Fibroblast of skin of abdomen (primary cell): ENCODE data around the gene LTBP1.
A peak's percentile ranks its signal among the peaks of the same experiment; 100 is the strongest.
"Not testable (repeated sequence)": the region's sequence is repeated elsewhere in the genome, so short reads cannot be mapped to it uniquely, and the experiment has no call there.

Experiments used
- DNase-seq: peaks from one replicate; pipeline ENCODE4 v3.0.0-alpha.2; 2013

The LTBP1 gene

GRCh38 chr2:32965523-32966171, 18.9 kb downstream of the LTBP1 start:
- no peak for DNase-seq

DNA sequence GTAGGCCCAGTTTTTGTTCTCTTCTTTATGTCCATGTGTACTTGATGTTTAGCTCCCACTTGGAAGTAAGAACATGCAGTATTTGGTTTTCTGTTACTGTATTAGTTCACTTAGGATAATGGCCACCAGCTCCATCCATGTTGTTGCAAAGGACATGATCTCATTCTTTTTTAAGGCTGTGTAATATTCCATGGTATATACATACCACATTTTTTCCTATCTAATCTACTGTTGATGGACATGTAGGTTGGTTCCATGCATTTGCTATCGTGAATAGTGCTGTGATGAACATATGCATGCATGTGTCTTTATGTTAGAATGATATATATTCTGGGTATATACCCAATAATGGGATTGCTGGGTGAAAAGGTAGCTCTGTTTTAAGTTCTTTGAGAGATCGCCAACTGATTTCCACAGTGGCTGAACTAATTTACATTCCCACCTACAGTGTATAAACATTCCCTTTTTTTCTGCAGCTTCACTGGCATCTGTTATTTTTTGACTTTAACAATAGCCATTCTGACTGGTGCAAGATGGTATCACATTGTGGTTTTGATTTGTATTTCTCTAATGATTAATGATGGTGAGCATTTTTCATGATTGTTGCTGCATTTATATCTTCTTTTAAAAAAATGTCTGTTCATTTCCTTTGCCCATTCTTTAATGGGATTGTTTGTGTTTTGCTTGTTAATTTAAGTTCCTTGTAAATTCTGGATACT, 22.9 kb downstream of the LTBP1 start:
- DNase-seq = no peak

DNA sequence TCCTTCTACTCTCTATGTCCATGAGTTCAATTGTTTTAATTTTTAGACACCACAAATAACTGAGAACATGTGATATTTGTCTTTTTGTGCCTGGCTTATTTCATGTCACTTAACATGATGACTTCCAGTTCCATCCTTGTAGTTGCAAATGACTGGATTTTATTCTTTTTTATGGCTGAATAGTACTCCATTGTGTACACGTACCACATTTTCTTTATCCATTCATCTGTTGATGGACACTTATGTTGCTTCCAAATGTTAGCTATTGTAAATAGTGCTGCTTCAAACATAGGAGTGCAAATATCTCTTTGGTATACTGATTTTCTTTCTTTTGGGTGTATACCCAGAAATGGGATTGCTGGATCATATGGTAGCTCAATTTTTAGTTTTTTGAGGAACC, 27.0 kb downstream of the LTBP1 start:
- DNase-seq = not testable (repeated sequence)

DNA sequence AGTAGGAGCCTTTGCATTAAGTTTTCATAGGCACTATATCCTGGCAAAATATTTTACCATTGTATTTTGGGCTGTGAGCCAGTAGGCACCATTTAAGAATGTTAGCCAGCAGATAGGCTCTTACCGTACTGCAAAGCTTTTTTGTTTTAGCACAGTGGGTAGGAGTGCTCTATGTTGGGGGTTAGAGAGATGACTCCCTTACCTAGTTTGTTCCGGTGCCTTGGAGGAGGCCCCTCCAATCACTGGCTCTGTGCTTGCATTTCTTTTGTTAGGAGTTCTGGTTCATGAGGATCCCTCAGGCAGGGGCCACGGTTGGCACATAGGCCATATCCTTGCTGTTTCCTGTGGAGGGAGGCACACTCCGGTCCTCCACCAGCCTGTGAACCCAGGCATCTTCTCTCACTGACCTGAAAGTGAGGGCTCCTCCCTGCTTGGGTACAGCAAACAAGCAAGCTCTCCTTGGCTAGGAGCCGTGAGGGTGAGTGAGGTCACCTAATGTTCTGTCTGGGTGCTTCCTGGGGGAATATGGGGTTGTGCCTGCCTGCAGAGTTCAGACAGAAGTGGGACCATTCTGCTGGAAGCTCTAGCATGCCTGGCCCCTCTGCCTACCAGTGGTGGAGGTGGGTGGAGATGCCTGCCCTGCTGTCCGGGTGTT, 29.8 kb downstream of the LTBP1 start:
- DNase-seq = no peak

DNA sequence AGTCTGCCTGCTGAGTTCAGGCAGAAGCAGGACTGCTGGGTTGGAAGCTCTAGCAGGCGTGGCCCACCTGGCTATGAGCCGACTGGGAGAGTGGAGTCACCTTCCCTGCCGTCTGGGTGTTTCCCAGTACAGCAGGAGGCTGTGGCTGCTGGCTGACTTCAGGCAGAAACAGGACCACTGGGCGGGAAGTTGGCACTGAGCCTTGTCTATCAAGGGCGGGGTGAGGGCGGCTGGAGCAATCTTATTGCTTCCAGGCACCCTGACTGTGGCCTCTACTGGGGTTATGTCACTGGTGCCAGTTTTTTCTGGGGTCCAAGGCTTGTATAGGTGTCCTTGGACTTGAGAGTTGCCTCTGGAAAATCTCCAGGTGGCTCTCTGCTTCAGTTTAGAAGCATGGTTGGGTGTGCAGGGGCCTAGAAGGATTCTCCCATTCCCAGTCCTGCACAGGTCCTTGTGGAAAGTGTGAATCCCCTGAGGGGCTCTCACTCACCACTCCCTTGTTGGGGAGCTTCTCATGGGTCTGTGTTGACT, 30.5 kb downstream of the LTBP1 start:
- no peak for DNase-seq

DNA sequence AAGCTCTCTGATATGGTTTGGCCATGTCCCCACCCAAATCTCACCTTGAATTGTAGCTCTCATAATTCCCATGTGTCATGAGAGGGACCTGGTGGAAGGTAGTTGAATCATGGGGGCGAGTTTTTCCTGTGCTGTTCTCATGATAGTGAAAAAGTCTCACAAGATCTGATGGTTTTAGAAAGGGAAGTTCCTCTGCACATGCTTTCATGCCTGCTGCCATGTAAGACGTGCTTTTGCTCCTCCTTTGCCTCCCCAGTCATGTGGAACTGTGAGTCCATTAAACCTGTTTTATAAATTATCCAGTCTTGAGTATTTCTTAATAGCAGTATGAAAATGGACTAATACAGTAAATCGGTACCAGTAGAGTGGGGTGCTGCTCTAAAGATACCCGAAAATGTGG, 34.9 kb downstream of the LTBP1 start:
- DNase-seq = no peak

DNA sequence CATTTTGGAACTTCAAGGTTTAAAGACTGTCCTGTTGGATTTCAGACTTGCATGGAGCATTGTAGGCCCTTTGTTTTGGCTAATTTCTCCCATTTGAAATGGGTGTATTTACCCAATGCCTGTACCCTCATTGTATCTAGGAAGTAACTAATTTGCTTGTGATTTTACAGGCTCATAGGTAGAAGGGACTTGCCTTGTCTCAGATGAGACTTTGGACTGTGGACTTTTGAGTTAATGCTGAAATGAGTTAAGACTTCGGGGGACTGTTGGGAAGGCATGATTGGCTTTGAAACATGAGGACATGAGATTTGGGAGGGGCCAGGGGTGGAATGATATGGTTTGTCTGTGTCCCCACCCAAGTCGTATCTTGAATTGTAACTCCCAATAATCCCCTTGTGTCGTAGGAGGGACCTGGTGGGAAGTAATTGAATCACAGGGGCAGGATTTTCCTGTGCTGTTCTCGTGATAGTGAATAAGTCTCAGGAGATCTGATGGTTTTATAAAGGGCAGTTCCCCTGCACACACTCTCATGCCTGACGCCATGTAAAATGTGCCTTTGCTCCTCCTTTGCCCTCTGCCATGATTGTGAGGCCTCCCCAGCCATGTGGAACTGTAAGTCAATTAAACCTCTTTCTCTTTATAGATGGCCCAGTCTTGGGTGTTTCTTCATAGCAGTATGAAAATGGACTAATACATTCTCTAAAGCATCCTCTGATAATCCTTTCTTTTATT, 36.6 kb downstream of the LTBP1 start:
- DNase-seq = not testable (repeated sequence)

GRCh38 chr2:32986480-32986879, 39.7 kb downstream of the LTBP1 start:
- no peak for DNase-seq

DNA sequence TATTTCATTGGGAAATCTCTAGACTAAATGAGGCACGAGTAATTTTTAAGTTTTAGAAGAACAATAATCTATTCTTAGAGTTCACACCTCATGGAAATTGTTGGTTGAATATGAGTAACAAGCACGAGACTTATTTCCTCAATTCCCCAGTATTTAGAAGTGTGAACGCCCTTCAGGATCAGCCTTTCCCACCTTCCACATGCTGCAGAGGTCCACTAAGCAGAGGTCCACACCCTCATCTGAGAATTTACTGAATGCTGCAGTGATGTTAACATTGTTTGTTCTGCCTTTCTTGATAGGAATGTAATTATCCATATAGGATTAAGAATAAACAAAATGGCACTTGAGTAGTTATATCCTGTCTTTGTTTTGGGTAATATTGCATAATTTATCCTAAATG, 41.8 kb downstream of the LTBP1 start:
- DNase-seq = no peak

DNA sequence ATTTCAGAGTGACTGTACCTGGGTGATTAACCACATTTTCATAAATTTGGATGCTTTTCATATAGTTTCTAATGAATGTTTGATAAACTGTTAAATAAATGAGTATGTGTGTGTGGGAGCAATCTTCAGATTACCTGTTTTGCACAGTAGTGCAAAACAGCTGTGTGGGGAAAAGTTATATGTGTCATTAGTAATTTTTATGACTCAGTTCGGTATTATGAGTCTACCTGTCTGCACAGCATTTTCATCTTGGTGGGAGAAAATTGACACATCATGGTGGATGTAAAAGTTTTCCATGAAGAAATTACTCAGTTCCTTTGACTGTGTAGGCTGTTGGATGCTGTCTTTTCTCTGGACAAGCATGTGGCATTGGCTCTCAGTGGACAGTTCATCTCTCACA, 43.8 kb downstream of the LTBP1 start:
- no peak for DNase-seq

DNA sequence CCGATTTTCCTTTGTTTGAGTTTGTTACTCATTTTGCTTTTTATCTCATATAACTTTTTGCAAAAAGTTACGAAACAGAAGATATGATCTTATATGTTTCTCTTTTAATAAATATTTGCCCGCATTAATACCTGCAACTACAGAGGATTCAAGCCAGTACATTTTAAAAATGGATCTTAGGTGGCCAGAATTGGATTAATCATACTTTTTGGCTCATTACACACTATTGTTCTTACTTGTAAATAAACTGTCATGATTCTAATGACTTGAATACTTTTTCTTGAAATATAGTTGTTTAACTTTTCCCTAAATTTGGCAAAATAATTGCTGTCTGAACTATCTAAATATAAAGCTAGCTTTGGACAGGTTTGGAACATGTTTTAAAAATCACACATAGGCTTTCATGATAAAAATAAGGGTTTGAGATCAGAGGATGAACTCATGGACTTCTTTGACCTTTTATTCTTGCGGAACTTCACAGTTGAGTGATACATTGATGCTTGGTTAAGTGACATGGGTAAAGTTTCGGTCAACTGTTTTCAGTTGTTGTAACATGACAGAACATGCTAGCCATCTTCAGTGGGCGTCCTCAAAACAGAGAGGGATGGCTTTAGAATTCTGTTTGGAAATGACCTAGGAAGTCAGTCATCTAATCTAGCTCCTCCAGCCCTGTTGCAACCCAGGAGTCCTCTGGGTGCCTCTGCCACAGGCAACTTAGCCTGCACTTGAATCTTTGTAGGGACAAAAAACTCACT, 44.5 kb downstream of the LTBP1 start:
- no peak for DNase-seq

- DNase-seq = no peak
Observed at GRCh38 chr2:32993005-32993539, 46.3 kb downstream of the LTBP1 start.

GRCh38 chr2:32997705-32998104, 51.0 kb downstream of the LTBP1 start:
- DNase-seq = no peak

GRCh38 chr2:33000986-33001385, 54.2 kb downstream of the LTBP1 start:
- DNase-seq = peak; percentile 71

- DNase-seq = no peak
Observed at GRCh38 chr2:33001823-33002222, 55.1 kb downstream of the LTBP1 start.

- no peak for DNase-seq
Observed at GRCh38 chr2:33002863-33003262, 56.1 kb downstream of the LTBP1 start.

GRCh38 chr2:33005057-33005456, 58.3 kb downstream of the LTBP1 start:
- no peak for DNase-seq

- no peak for DNase-seq
Observed at GRCh38 chr2:33008716-33009115, 62.0 kb downstream of the LTBP1 start.

DNA sequence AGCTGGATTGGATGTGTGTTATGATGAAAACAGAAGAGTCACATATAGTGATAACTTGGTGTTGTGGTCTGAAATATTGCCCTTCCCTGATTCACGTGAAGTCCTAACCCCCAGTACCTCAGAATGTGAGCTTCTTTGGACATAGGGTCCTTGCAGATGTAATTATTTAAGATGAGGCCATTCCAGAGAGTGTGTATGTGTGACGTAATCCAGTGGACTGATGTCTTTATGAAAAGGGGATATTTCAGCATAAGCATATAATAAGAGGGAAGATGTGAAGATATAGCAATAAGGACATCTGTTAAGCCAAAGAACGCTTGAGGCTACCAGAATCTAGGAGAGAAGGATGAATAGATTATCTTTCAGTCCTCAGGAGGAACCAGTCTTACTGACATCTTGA, 62.5 kb downstream of the LTBP1 start:
- DNase-seq = no peak

GRCh38 chr2:33011373-33011772, 64.6 kb downstream of the LTBP1 start:
- DNase-seq = no peak

DNA sequence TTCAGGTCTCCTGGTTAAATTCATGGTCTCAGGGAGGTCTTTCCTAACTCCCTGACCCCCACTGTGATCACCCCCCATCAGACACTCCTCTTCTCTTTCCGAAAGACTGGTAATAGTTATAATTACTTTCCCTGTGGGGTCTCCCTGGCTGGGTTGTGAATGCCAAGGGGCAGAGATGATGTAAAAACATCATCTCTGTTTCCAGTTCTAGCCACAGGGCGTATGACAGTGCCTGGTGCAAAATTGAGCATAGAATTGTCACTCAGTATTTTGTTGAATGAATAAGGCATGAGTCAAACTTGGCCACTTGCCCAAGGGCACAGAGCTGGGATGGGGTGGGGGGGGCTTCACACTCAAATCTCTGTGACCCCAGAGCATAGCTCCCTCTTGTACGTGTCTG, 65.2 kb downstream of the LTBP1 start:
- DNase-seq = no peak

GRCh38 chr2:33013684-33014110, 66.9 kb downstream of the LTBP1 start:
- no peak for DNase-seq
